Measurements from ENCODE around the gene RXRA. TPM values are rescaled to one million over a fixed set of nuclear protein-coding genes. Genes with fewer than 3 reads are reported as not detected.

RXRA gene
- total and polyA plus RNA-seq, 7 donors = 37.7 to 192 (median 139) TPM

GRCh38 chr9:134330590-134330989 lies 4.3 kb downstream of the RXRA start:
- peak overlapping the region; percentile 97 for H3K27ac ChIP-seq
- H3K4me3 ChIP-seq = peak overlapping the region; percentile 92
- peaks cover 73% of the 10 kb centered on the region for H3K4me1 ChIP-seq
- WGBS, 3 donors = 51 to 63% (median 63%) methylated on average over 3 of the region's 3 CpGs
- no peak for ATAC-seq
- intact Hi-C loops (cut with DNase I) = loop anchor here in 1 of 2 donors (5.0 kb wide), 3 partner anchors 37 to 102 kb away; no protein-coding TSS in a partner anchor
- H3K36me3 ChIP-seq (ENCODE audit: insufficient read depth in 1 of 2, low read depth in 1 of 2) = no peaks in the 10 kb centered on the region
- TF ChIP-seq CTCF (IDR thresholded peaks at IDR 0.05) = no peak
- H3K27me3 ChIP-seq (ENCODE audit: insufficient read depth in 3 of 3, low read length in 2 of 3) = no peaks in the 10 kb centered on the region
- peak; percentile 6 to 48 for DNase-seq
- no peaks in the 10 kb centered on the region for H3K9me3 ChIP-seq

- peak; percentile 25 to 61 for DNase-seq
- Histone ChIP-seq H3K27me3 (ENCODE audit: insufficient read depth in 3 of 3, low read length in 2 of 3) (no peaks in the 10 kb centered on the region), H3K4me3 (peak overlapping the region; percentile 92), H3K9me3 (no peaks in the 10 kb centered on the region), H3K4me1 (peaks cover 81% of the 10 kb centered on the region), H3K27ac (peak overlapping the region; percentile 97), H3K36me3 (ENCODE audit: insufficient read depth in 1 of 2, low read depth in 1 of 2) (no peaks in the 10 kb centered on the region)
- TF ChIP-seq CTCF (IDR thresholded peaks at IDR 0.05) = no peak
- WGBS, 3 donors = 32 to 56% (median 43%) methylated on average over 30 of the region's 30 CpGs
- ATAC-seq = no peak
- intact Hi-C loops (cut with DNase I) = loop anchor here in 1 of 2 donors (5.0 kb wide), 3 partner anchors 36 to 101 kb away; no protein-coding TSS in a partner anchor
Observed at GRCh38 chr9:134331186-134332025, 5.2 kb downstream of the RXRA start.

GRCh38 chr9:134332266-134332665 lies 6.0 kb downstream of the RXRA start:
- Histone ChIP-seq H3K27ac (peak overlapping the region; percentile 97), H3K9me3 (no peaks in the 10 kb centered on the region), H3K4me3 (no peak overlapping the region), H3K4me1 (peaks cover 89% of the 10 kb centered on the region), H3K36me3 (ENCODE audit: insufficient read depth in 1 of 2, low read depth in 1 of 2) (no peaks in the 10 kb centered on the region), H3K27me3 (ENCODE audit: insufficient read depth in 3 of 3, low read length in 2 of 3) (no peaks in the 10 kb centered on the region)
- ATAC-seq (no peak), DNase-seq (peak; percentile 23 to 59)
- WGBS, 3 donors = 69 to 83% (median 73%) methylated on average over 10 to 13 of the region's 13 CpGs
- intact Hi-C loops (cut with DNase I) = loop anchor here in 1 of 2 donors (5.0 kb wide), 3 partner anchors 35 to 100 kb away; no protein-coding TSS in a partner anchor
- TF ChIP-seq CTCF (IDR thresholded peaks at IDR 0.05) = no peak

- ATAC-seq = no peak
- no peak for TF ChIP-seq CTCF (IDR thresholded peaks at IDR 0.05)
- Histone ChIP-seq H3K9me3 (no peaks in the 10 kb centered on the region), H3K27ac (peak overlapping the region; percentile 97), H3K4me3 (peak overlapping the region; percentile 1), H3K27me3 (ENCODE audit: insufficient read depth in 3 of 3, low read length in 2 of 3) (no peaks in the 10 kb centered on the region), H3K36me3 (ENCODE audit: insufficient read depth in 1 of 2, low read depth in 1 of 2) (no peaks in the 10 kb centered on the region), H3K4me1 (peaks cover 87% of the 10 kb centered on the region)
- DNase-seq = peak; percentile 8 to 48
- WGBS, 3 donors = 57 to 66% (median 60%) methylated on average over 8 of the region's 8 CpGs
- intact Hi-C loops (cut with DNase I) = loop anchor here in 1 of 2 donors (5.0 kb wide), 3 partner anchors 34 to 99 kb away; no protein-coding TSS in a partner anchor
Observed at GRCh38 chr9:134332841-134333233, 6.6 kb downstream of the RXRA start.

Measured in psoas muscle (tissue), 8 donors.